Body of pancreas (tissue), 4 donors: ENCODE results near the gene CBX7. TPM values are rescaled to one million over a fixed set of nuclear protein-coding genes. Genes with fewer than 3 reads are reported as not detected.

Experiments
- ATAC-seq: fragments of 150-250 bp; one replicate; pipeline ENCODE4 v1.9.1; 2016
- DNase-seq, 4 donors: peaks; one replicate each; pipeline ENCODE4 v3.0.0-alpha.2; 2019
- H3K27ac ChIP-seq, 4 donors: fragments of 200-600 bp; sonication (generic); 1 replicate in 3 of 4; 2 replicates in 1 of 4; pipeline versions ENCODE4 v1.5.1 to v1.6.1; 2016 to 2019; ENCODE audit warnings: mild to moderate bottlenecking in 1 of 4, mixed read lengths in 1 of 4, moderate library complexity in 1 of 4
- H3K27me3 ChIP-seq, 2 donors: fragments of 200-600 bp; sonication (generic); one replicate each; pipeline ENCODE4 v1.6.0; 2016; ENCODE audit warnings: mild to moderate bottlenecking in 1 of 2
- H3K36me3 ChIP-seq, 2 donors: fragments of 200-600 bp; sonication (generic); replicated peaks in 1 of 2; 2 replicates each; pipeline ENCODE4 v1.5.1; 2016; ENCODE audit warnings: low read depth in 2 of 2; ENCODE audit not compliant: insufficient read depth in 1 of 2
- H3K4me1 ChIP-seq: fragments of 200-600 bp; sonication (generic); one replicate; pipeline ENCODE4 v1.6.0; 2016
- H3K4me3 ChIP-seq, 2 donors: fragments of 200-600 bp; sonication (generic); 1 replicate in 1 of 2; 2 replicates in 1 of 2; pipeline ENCODE4 v1.5.1; 2016 to 2019
- H3K9me3 ChIP-seq, 3 donors: fragments of 200-600 bp; sonication (generic); 1 replicate in 2 of 3; 2 replicates in 1 of 3; pipeline ENCODE4 v1.5.1; 2016
- CTCF ChIP-seq, 7 experiments: fragments of 450-650 bp in 4 of 7; fragments of 200-600 bp in 3 of 7; sonication (generic) in 3 of 7; IDR thresholded peaks; one replicate each; pipeline ENCODE4 v1.5.1; 2016 to 2019; ENCODE audit warnings: antibody characterized with exemption in 7 of 7
- POLR2A ChIP-seq, 3 donors: fragments of 450-650 bp; IDR thresholded peaks; one replicate each; pipeline ENCODE4 v1.6.1; 2016; ENCODE audit warnings: antibody characterized with exemption in 3 of 3, mild to moderate bottlenecking in 2 of 3
- WGBS, 2 donors: methylation state at CpG; one replicate each; pipeline ENCODE4 v1.1.5; 2017; 5-methylcytosine and 5-hydroxymethylcytosine counted together
- intact Hi-C: fragments of 100-400 bp; cut with DNase I; formaldehyde crosslinking; loops from one replicate; pipeline ENCODE4 v1.15.1; 2023
- total RNA-seq, 2 donors: library from RNA; depleted of rRNA; stranded (reverse); fragments of >200 nt; gene quantifications; one replicate each; pipeline ENCODE4 v1.1.0, GENCODE V29; 2016

Gene CBX7
- total RNA-seq, 2 donors from 2014 or later: 38.1 to 41.2 TPM

DNA sequence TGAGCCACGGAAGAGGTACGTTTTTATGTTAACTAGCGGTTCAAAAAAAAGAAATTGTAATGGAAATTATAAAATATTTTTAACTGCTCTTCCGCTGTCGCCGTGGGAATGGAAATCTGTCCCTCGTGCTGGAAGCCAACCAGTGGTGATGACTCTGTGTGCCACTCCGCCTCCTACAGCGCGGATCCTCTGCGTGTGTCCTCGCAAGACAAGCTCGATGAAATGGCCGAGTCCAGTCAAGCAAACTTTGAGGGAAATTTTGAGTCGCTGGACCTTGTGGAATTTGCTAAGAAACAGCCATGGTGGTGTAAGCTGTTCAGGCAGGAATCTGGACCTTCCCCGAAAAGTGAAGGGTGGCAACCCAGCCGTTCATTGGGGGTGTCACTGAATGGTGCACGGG is 2.9 kb upstream of the CBX7 start:
- peaks cover 25% of the 10 kb centered on the region for H3K4me1 ChIP-seq
- DNase-seq (no peak), ATAC-seq (no peak)
- intact Hi-C loops: no loop called here
- H3K27ac ChIP-seq: no peak overlapping the region
- H3K27me3 ChIP-seq: peaks cover 0 to 10% of the 10 kb centered on the region in 2 donors
- H3K4me3 ChIP-seq: no peak overlapping the region
- H3K36me3 ChIP-seq: no peaks in the 10 kb centered on the region
- no peaks in the 10 kb centered on the region for H3K9me3 ChIP-seq
- TF ChIP-seq POLR2A (IDR thresholded peaks at IDR 0.05) (no peak), CTCF (IDR thresholded peaks at IDR 0.05) (no peak)
- 78 to 89% methylated on average over 18 of the region's 18 CpGs for WGBS, 2 donors

GRCh38 chr22:39153220-39153717 is 789 bp upstream of the CBX7 start:
- Histone ChIP-seq H3K4me3 (peak overlapping the region; percentile 27 to 29), H3K36me3 (no peaks in the 10 kb centered on the region), H3K27ac (peak overlapping the region; percentile 66 to 90 (median 86)), H3K27me3 (peaks cover 0 to 10% of the 10 kb centered on the region in 2 donors), H3K9me3 (no peaks in the 10 kb centered on the region), H3K4me1 (peaks cover 45% of the 10 kb centered on the region)
- WGBS, 2 donors: 3 to 14% methylated on average over 13 to 43 of the region's 43 CpGs
- no peak for TF ChIP-seq POLR2A (IDR thresholded peaks at IDR 0.05)
- TF ChIP-seq CTCF (IDR thresholded peaks at IDR 0.05): no peak
- intact Hi-C loops: no loop called here
- DNase-seq (no peak), ATAC-seq (no peak)

GRCh38 chr22:39152024-39152510 is 413 bp downstream of the CBX7 start:
- Histone ChIP-seq H3K27ac (peak overlapping the region; percentile 76 to 90 (median 84)), H3K27me3 (peaks cover 0 to 10% of the 10 kb centered on the region in 2 donors), H3K4me1 (peaks cover 57% of the 10 kb centered on the region), H3K36me3 (no peaks in the 10 kb centered on the region), H3K9me3 (no peaks in the 10 kb centered on the region), H3K4me3 (peak overlapping the region; percentile 56 to 86)
- WGBS, 2 donors: 4% methylated on average over 35 of the region's 44 CpGs; no CpG with 5 or more reads in 1 of the 2 donors
- intact Hi-C loops: no loop called here
- TF ChIP-seq CTCF (IDR thresholded peaks at IDR 0.05): no peak
- TF ChIP-seq POLR2A (IDR thresholded peaks at IDR 0.05): no peak
- ATAC-seq (no peak), DNase-seq (no peak)

GRCh38 chr22:39151329-39151975 is 1.0 kb downstream of the CBX7 start:
- 32 to 42% methylated on average over 11 to 16 of the region's 16 CpGs for WGBS, 2 donors
- TF ChIP-seq POLR2A (IDR thresholded peaks at IDR 0.05) (no peak), CTCF (IDR thresholded peaks at IDR 0.05) (no peak)
- ATAC-seq: no peak
- Histone ChIP-seq H3K27ac (peak overlapping the region; percentile 76 to 90 (median 84)), H3K4me3 (no peak overlapping the region), H3K36me3 (no peaks in the 10 kb centered on the region), H3K4me1 (peaks cover 63% of the 10 kb centered on the region), H3K9me3 (no peaks in the 10 kb centered on the region), H3K27me3 (peaks cover 0 to 10% of the 10 kb centered on the region in 2 donors)
- no peak for DNase-seq
- intact Hi-C loops: no loop called here
